K562 (cell line): Measurements from ENCODE around the gene GPR83.

Experiments
- BRCA1 ChIP-seq, 2 experiments: fragments of 450-650 bp in 1 of 2; sonication (generic) in 1 of 2; formaldehyde crosslinking in 1 of 2; IDR thresholded peaks; 2 replicates each; pipeline versions ENCODE4 v1.5.0 to v1.6.1; 2017 to 2020; ENCODE audit warnings: mild to moderate bottlenecking in 1 of 2, missing genetic modification reagents in 1 of 2
- KAT8 ChIP-seq: fragments of 450-650 bp; IDR thresholded peaks from 2 replicates; pipeline ENCODE4 v1.6.1; 2016; ENCODE audit warnings: low read depth, mild to moderate bottlenecking

- no peak for TF ChIP-seq KAT8
- TF ChIP-seq BRCA1 (IDR thresholded peaks at IDR 0.05), result no peak
- TF ChIP-seq BRCA1 (CRISPR knock-in tag; IDR thresholded peaks at IDR 0.05), result no peak
Observed at GRCh38 chr11:94401773-94402265, 600 bp upstream of the GPR83 start.
